Fibroblast of lung (primary cell): Measurements from ENCODE around the gene OTOG. TPM values are rescaled to one million over a fixed set of nuclear protein-coding genes. Genes with fewer than 3 reads are reported as not detected.

Source experiments
- DNase-seq, 2 donors: peaks; one replicate each; pipeline versions ENCODE4 v3.0.0 to v3.0.0-alpha.2; 2010; ENCODE audit warnings: low read depth in 2 of 2
- H2AFZ ChIP-seq: 2 replicates; pipeline ENCODE4 v1.5.1; 2012; ENCODE audit warnings: low read length, control low read depth, inconsistent platforms
- H3K27ac ChIP-seq: 2 replicates; pipeline ENCODE4 v1.5.1; 2011; ENCODE audit warnings: low read length, control low read depth; ENCODE audit not compliant: insufficient read depth
- H3K27me3 ChIP-seq: 2 replicates; pipeline ENCODE4 v1.5.1; 2011; ENCODE audit warnings: mild to moderate bottlenecking, low read length; ENCODE audit not compliant: control insufficient read depth, insufficient read depth
- H3K36me3 ChIP-seq: 2 replicates; pipeline ENCODE4 v1.5.1; 2011; ENCODE audit warnings: low read length; ENCODE audit not compliant: control insufficient read depth, insufficient read depth
- H3K4me1 ChIP-seq: 2 replicates; pipeline ENCODE4 v1.5.1; 2011; ENCODE audit warnings: low read length; ENCODE audit not compliant: control insufficient read depth, insufficient read depth; ENCODE audit errors: extremely low read depth
- H3K4me2 ChIP-seq: 2 replicates; pipeline ENCODE4 v1.5.1; 2011; ENCODE audit warnings: low read length, control low read depth; ENCODE audit not compliant: insufficient read depth; ENCODE audit errors: extremely low read depth
- H3K4me3 ChIP-seq, 4 experiments: fragments of 200-600 bp in 1 of 4; sonication (generic) in 1 of 4; replicated peaks in 1 of 4; 2 replicates each; pipeline ENCODE4 v1.5.1; 2011 to 2016; ENCODE audit warnings: low read length in 4 of 4, low read depth in 3 of 4, mild to moderate bottlenecking in 3 of 4, control low read depth in 2 of 4, inconsistent platforms in 1 of 4, mixed read lengths in 1 of 4; ENCODE audit not compliant: insufficient read depth in 1 of 4; ENCODE audit errors: control extremely low read depth in 1 of 4
- H3K79me2 ChIP-seq: 2 replicates; pipeline ENCODE4 v1.5.1; 2012; ENCODE audit warnings: mild to moderate bottlenecking, low read length, inconsistent platforms; ENCODE audit not compliant: control insufficient read depth, insufficient read depth
- H3K9ac ChIP-seq: 2 replicates; pipeline ENCODE4 v1.5.1; 2011; ENCODE audit warnings: mild to moderate bottlenecking, low read length, control low read depth; ENCODE audit not compliant: insufficient read depth
- H3K9me3 ChIP-seq: 2 replicates; pipeline ENCODE4 v1.5.1; 2012; ENCODE audit warnings: low read depth, low read length; ENCODE audit not compliant: control insufficient read depth, insufficient read depth
- H4K20me1 ChIP-seq: 2 replicates; pipeline ENCODE4 v1.5.1; 2011; ENCODE audit warnings: low read length; ENCODE audit not compliant: control insufficient read depth, insufficient read depth; ENCODE audit errors: extremely low read depth
- CTCF ChIP-seq, 2 donors: IDR thresholded peaks in 1 of 2; conservative IDR thresholded peaks in 1 of 2; 1 replicate in 1 of 2; 2 replicates in 1 of 2; pipeline ENCODE4 v1.5.1; 2011 to 2012; ENCODE audit warnings: low read length in 2 of 2, control low read depth in 1 of 2, inconsistent platforms in 1 of 2, low read depth in 1 of 2, mild to moderate bottlenecking in 1 of 2
- EZH2 ChIP-seq: IDR thresholded peaks from 2 replicates; pipeline ENCODE4 v1.5.1; 2012; ENCODE audit warnings: low read length, control low read depth, mild to moderate bottlenecking; ENCODE audit errors: missing control alignments
- polyA plus RNA-seq, 2 donors: library from polyadenylated mRNA; depleted of rRNA in 1 of 2; stranded (reverse) in 1 of 2; unstranded in 1 of 2; fragments of >200 nt; gene quantifications; 2 replicates each; pipeline ENCODE4 v1.2.1, GENCODE V29; 2011 to 2012; ENCODE audit warnings: missing spikeins in 1 of 2
- total RNA-seq: library from RNA; depleted of rRNA; stranded (reverse); fragments of >200 nt; gene quantifications from 2 replicates; pipeline ENCODE4 v1.2.1, GENCODE V29; 2014

OTOG gene
- total and polyA plus RNA-seq, 2 donors (not counting 1 experiment from before 2014, with no cell fraction given), result not detected

GRCh38 chr11:17655682-17656081 is 108.6 kb downstream of the OTOG start:
- H3K9ac ChIP-seq, result no peak overlapping the region
- H2AFZ ChIP-seq, result no peak overlapping the region
- no peaks in the 10 kb centered on the region for H3K27me3 ChIP-seq
- no peaks in the 10 kb centered on the region for H3K9me3 ChIP-seq
- H3K36me3 ChIP-seq, result no peaks in the 10 kb centered on the region
- no peak for DNase-seq
- no peak overlapping the region for H3K4me2 ChIP-seq
- no peak overlapping the region for H3K27ac ChIP-seq
- no peak for TF ChIP-seq CTCF (conservative IDR thresholded peaks at IDR 0.05 in 1 of 2, IDR thresholded peaks at IDR 0.05 in 1 of 2; ENCODE audit: low read depth in 1 of 2, low read length in 2 of 2)
- TF ChIP-seq EZH2, result no peak
- H4K20me1 ChIP-seq, result no peaks in the 10 kb centered on the region
- H3K4me3 ChIP-seq, result no peak overlapping the region
- H3K79me2 ChIP-seq, result no peaks in the 10 kb centered on the region
- no peaks in the 10 kb centered on the region for H3K4me1 ChIP-seq

- TF ChIP-seq CTCF (conservative IDR thresholded peaks at IDR 0.05 in 1 of 2, IDR thresholded peaks at IDR 0.05 in 1 of 2; ENCODE audit: low read depth in 1 of 2, low read length in 2 of 2) (no peak), EZH2 (no peak)
These were observed 111.2 kb downstream of the OTOG start for GRCh38 chr11:17658211-17658610.

GRCh38 chr11:17668166-17668565 is 121.1 kb downstream of the OTOG start:
- DNase-seq, result no peak
- Histone ChIP-seq H4K20me1 (no peaks in the 10 kb centered on the region), H3K27me3 (no peaks in the 10 kb centered on the region), H3K27ac (no peak overlapping the region), H3K9me3 (no peaks in the 10 kb centered on the region), H2AFZ (no peak overlapping the region), H3K36me3 (no peaks in the 10 kb centered on the region), H3K4me1 (no peaks in the 10 kb centered on the region), H3K79me2 (no peaks in the 10 kb centered on the region), H3K4me3 (no peak overlapping the region), H3K4me2 (no peak overlapping the region), H3K9ac (no peak overlapping the region)
- TF ChIP-seq CTCF (conservative IDR thresholded peaks at IDR 0.05 in 1 of 2, IDR thresholded peaks at IDR 0.05 in 1 of 2; ENCODE audit: low read depth in 1 of 2, low read length in 2 of 2) (no peak), EZH2 (no peak)

More at GRCh38 chr11:17658211-17658610, 111.2 kb downstream of the OTOG start:
- no peaks in the 10 kb centered on the region for H4K20me1 ChIP-seq
- H3K4me3 ChIP-seq, result no peak overlapping the region
- DNase-seq, result no peak
- H3K36me3 ChIP-seq, result no peaks in the 10 kb centered on the region
- no peak overlapping the region for H3K27ac ChIP-seq
- no peak overlapping the region for H2AFZ ChIP-seq
- no peaks in the 10 kb centered on the region for H3K27me3 ChIP-seq
- no peaks in the 10 kb centered on the region for H3K4me1 ChIP-seq
- H3K4me2 ChIP-seq, result no peak overlapping the region
- no peaks in the 10 kb centered on the region for H3K79me2 ChIP-seq
- H3K9me3 ChIP-seq, result no peaks in the 10 kb centered on the region
- H3K9ac ChIP-seq, result no peak overlapping the region
